GM23338 (cell line): ENCODE data around the gene UXS1. TPM values are rescaled to one million over a fixed set of nuclear protein-coding genes. Genes with fewer than 3 reads are reported as not detected.

Experiments
- ATAC-seq: fragments of 200-7000 bp; cut with Tn5 transposase; 3 replicates; pipeline ENCODE4 v1.9.1; 2020
- DNase-seq: peaks from one replicate; pipeline ENCODE4 v3.0.0-alpha.2; 2015; ENCODE audit warnings: low spot score
- H2AFZ ChIP-seq: fragments of 200-600 bp; sonication (generic); 2 replicates; pipeline ENCODE4 v1.8.0; 2016; ENCODE audit warnings: antibody characterized with exemption, mild to moderate bottlenecking, moderate library complexity
- H3F3A ChIP-seq: fragments of 200-600 bp; sonication (generic); replicated peaks from 2 replicates; pipeline ENCODE4 v1.8.0; 2017; ENCODE audit warnings: antibody characterized with exemption, mixed run types, low read depth
- H3K27ac ChIP-seq: fragments of 200-600 bp; sonication (generic); 2 replicates; pipeline ENCODE4 v1.6.1; 2016; ENCODE audit warnings: low read depth
- H3K27me3 ChIP-seq: fragments of 200-600 bp; sonication (generic); 2 replicates; pipeline ENCODE4 v1.8.0; 2016; ENCODE audit warnings: mild to moderate bottlenecking, mixed run types, moderate library complexity; ENCODE audit not compliant: insufficient read depth
- H3K36me3 ChIP-seq: fragments of 200-600 bp; sonication (generic); 2 replicates; pipeline ENCODE4 v1.8.0; 2016; ENCODE audit warnings: mild to moderate bottlenecking; ENCODE audit not compliant: insufficient read depth
- H3K4me1 ChIP-seq: fragments of 200-600 bp; sonication (generic); 2 replicates; pipeline ENCODE4 v1.8.0; 2016; ENCODE audit warnings: mild to moderate bottlenecking, moderate library complexity; ENCODE audit not compliant: insufficient read depth
- H3K4me2 ChIP-seq: fragments of 200-600 bp; sonication (generic); 2 replicates; pipeline ENCODE4 v1.7.1; 2017; ENCODE audit warnings: mixed run types
- H3K4me3 ChIP-seq: fragments of 200-600 bp; sonication (generic); 2 replicates; pipeline ENCODE4 v1.6.1; 2016; ENCODE audit warnings: mixed run types
- H3K79me2 ChIP-seq: fragments of 200-600 bp; sonication (generic); replicated peaks from 2 replicates; pipeline ENCODE4 v1.8.0; 2017; ENCODE audit warnings: mild to moderate bottlenecking; ENCODE audit not compliant: insufficient read depth
- H3K9me2 ChIP-seq: fragments of 200-600 bp; sonication (generic); 2 replicates; pipeline ENCODE4 v1.8.0; 2017; ENCODE audit not compliant: insufficient read depth
- H4K20me1 ChIP-seq: fragments of 200-600 bp; sonication (generic); replicated peaks from 2 replicates; pipeline ENCODE4 v1.8.0; 2017; ENCODE audit warnings: mild to moderate bottlenecking; ENCODE audit not compliant: insufficient read depth
- H3K27ac Mint-ChIP-seq: 2 replicates; pipeline ENCODE4 v1.8.0; 2020; ENCODE audit warnings: inconsistent platforms, mild to moderate bottlenecking, moderate library complexity, mixed read lengths
- H3K27me3 Mint-ChIP-seq: 3 replicates; pipeline ENCODE4 v1.8.0; 2022; ENCODE audit warnings: low read depth, mild to moderate bottlenecking, moderate library complexity, mixed read lengths, inconsistent platforms; ENCODE audit not compliant: insufficient read depth, poor library complexity
- H3K36me3 Mint-ChIP-seq: 3 replicates; pipeline ENCODE4 v1.8.0; 2021; ENCODE audit warnings: low read depth, mild to moderate bottlenecking, inconsistent platforms, moderate library complexity, mixed read lengths
- H3K4me1 Mint-ChIP-seq: 3 replicates; pipeline ENCODE4 v1.8.0; 2020; ENCODE audit warnings: mild to moderate bottlenecking, inconsistent platforms, mixed read lengths
- H3K4me3 Mint-ChIP-seq: 3 replicates; pipeline ENCODE4 v1.8.0; 2021; ENCODE audit warnings: moderate library complexity, mild to moderate bottlenecking, inconsistent platforms, mixed read lengths
- H3K9me3 Mint-ChIP-seq: 3 replicates; pipeline ENCODE4 v1.8.0; 2020; ENCODE audit warnings: moderate library complexity, mild to moderate bottlenecking, inconsistent platforms, mixed read lengths
- EZH2 ChIP-seq: fragments of 200-600 bp; sonication (generic); IDR thresholded peaks from one replicate; pipeline ENCODE4 v1.8.0; 2017; ENCODE audit warnings: antibody characterized with exemption, mild to moderate bottlenecking, low read depth; ENCODE audit not compliant: unreplicated experiment
- EZH2phosphoT487 ChIP-seq: fragments of 200-600 bp; sonication (generic); IDR thresholded peaks from one replicate; pipeline ENCODE4 v1.8.1; 2018; ENCODE audit warnings: antibody characterized with exemption; ENCODE audit not compliant: unreplicated experiment
- NANOG ChIP-seq: IDR thresholded peaks from 2 replicates; pipeline ENCODE4 v1.6.1; 2016; ENCODE audit warnings: antibody characterized with exemption, borderline replicate concordance
- POLR2AphosphoS5 ChIP-seq: IDR thresholded peaks from 2 replicates; pipeline ENCODE4 v1.6.1; 2016; ENCODE audit warnings: antibody characterized with exemption, low read depth
- REST ChIP-seq: IDR thresholded peaks from one replicate; pipeline ENCODE4 v1.6.1; 2018; ENCODE audit warnings: antibody characterized with exemption; ENCODE audit not compliant: unreplicated experiment
- ZNF114 ChIP-seq: fragments of 250-450 bp; sonication (Bioruptor Pico); IDR thresholded peaks from 2 replicates; pipeline ENCODE4 v1.5.0; 2020; ENCODE audit warnings: mild to moderate bottlenecking, moderate library complexity
- ZNF331 ChIP-seq: fragments of 250-450 bp; sonication (Bioruptor Pico); IDR thresholded peaks from 2 replicates; pipeline ENCODE4 v1.5.0; 2020; ENCODE audit warnings: low read depth, mild to moderate bottlenecking, moderate library complexity
- ZNF462 ChIP-seq: fragments of 250-450 bp; sonication (Bioruptor Pico); IDR thresholded peaks from 2 replicates; pipeline ENCODE4 v1.5.0; 2020; ENCODE audit warnings: mild to moderate bottlenecking, moderate library complexity
- polyA plus RNA-seq: library from polyadenylated mRNA; unstranded; fragments of >200 nt; fragmentation: Nextera tagmentation; extraction: Ambion mirVana; gene quantifications from 2 replicates; pipeline ENCODE4 v1.2.1, GENCODE V29; 2016
- total RNA-seq: library from RNA; depleted of rRNA; stranded (reverse); fragments of >200 nt; shearing (Covaris generic); gene quantifications from 2 replicates; pipeline ENCODE4 v1.2.3, GENCODE V29; 2014

The UXS1 gene
- total and polyA plus RNA-seq, 2 experiments from 2014 or later = 48.7 to 131 TPM

- no peak overlapping the region for H3K4me3 Mint-ChIP-seq
- H3K27ac Mint-ChIP-seq = no peak overlapping the region
- H3K9me3 Mint-ChIP-seq = no peaks in the 10 kb centered on the region; the same call in 2 of the 3 replicates
- peaks cover 36% of the 10 kb centered on the region for H4K20me1 ChIP-seq
- H3K9me2 ChIP-seq = no peaks in the 10 kb centered on the region
- peaks cover 100% of the 10 kb centered on the region for H3K79me2 ChIP-seq
- ATAC-seq = no peak
- peaks cover 55% of the 10 kb centered on the region for H3K4me1 Mint-ChIP-seq
- DNase-seq = no peak
- TF ChIP-seq REST = no peak
- no peak for TF ChIP-seq EZH2phosphoT487
- no peak for TF ChIP-seq EZH2
- TF ChIP-seq ZNF462 (CRISPR knock-in tag) = no peak
- TF ChIP-seq ZNF331 = no peak
- TF ChIP-seq POLR2AphosphoS5 = no peak
- no peak for TF ChIP-seq NANOG
- no peak for TF ChIP-seq ZNF114 (CRISPR knock-in tag)
- no peaks in the 10 kb centered on the region; the same call in 2 of the 3 replicates for H3K36me3 Mint-ChIP-seq
- peaks cover 38% of the 10 kb centered on the region for H3K4me1 ChIP-seq
- H3K4me2 ChIP-seq = no peak overlapping the region
- no peaks in the 10 kb centered on the region for H3K36me3 ChIP-seq
- no peaks in the 10 kb centered on the region for H3F3A ChIP-seq
- H2AFZ ChIP-seq = no peak overlapping the region
- no peaks in the 10 kb centered on the region for H3K27me3 ChIP-seq
- H3K27me3 Mint-ChIP-seq = peaks cover 5% of the 10 kb centered on the region
- no peak overlapping the region for H3K4me3 ChIP-seq
- no peak overlapping the region for H3K27ac ChIP-seq
Observed at GRCh38 chr2:106187273-106187891, 6.7 kb downstream of the UXS1 start.
